Measurements from ENCODE around the gene MAFF.

The MAFF gene

GRCh38 chr22:38244106-38244505 lies 42.3 kb downstream of the MAFF start:
- H3K4me1 ChIP-seq (ENCODE audit: insufficient read depth, low read length, severe bottlenecking): no peaks in the 10 kb centered on the region
- H3K4me2 ChIP-seq (ENCODE audit: low read length): no peak overlapping the region

DNA sequence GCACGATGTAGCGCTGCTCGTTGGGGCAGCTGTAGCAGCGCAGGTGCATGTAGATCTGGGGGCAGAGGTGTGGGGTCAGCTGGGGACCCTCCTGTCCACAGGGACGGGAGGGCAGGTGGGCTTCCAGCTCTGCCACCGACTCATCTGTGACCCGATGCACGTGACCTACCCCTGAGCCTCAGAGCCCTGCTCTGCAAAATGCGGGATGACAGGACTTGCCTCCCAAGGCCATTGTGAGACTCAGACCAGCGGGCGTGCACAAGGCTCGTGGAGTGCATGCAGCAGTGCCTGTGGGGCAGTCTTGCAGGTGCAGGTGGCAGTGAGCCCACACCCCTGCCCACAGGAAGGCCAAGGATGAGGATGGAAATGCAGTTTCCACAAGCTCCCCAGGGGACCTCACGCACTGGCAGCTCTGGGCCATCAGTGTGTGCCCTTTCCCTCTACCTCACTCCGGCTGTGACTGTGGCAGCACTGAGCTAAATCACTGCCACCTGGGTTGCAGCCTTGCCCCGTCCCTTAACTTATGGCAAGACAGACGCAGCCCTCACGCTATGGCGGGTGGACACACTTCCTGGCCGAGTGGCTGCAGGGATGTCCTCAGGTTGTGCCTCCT lies 44.4 kb downstream of the MAFF start:
- Histone ChIP-seq H3K27me3 (ENCODE audit: insufficient read depth, low read length) (no peaks in the 10 kb centered on the region; the same call in 1 of the 2 replicates), H3K27ac (ENCODE audit: low read depth, low read length, poor library complexity, severe bottlenecking) (no peak overlapping the region), H3K79me2 (ENCODE audit: insufficient read depth, low read length) (no peaks in the 10 kb centered on the region), H3K4me3 (ENCODE audit: low read depth, low read length, poor library complexity, severe bottlenecking) (no peak overlapping the region), H3K9ac (ENCODE audit: low read length) (no peak overlapping the region), H4K20me1 (ENCODE audit: insufficient read depth, low read length) (no peaks in the 10 kb centered on the region), H3F3A (ENCODE audit: insufficient read depth, low read length) (no peaks in the 10 kb centered on the region), H3K36me3 (ENCODE audit: insufficient read depth, low read length) (no peaks in the 10 kb centered on the region), H3K9me3 (ENCODE audit: low read length) (peaks cover 7% of the 10 kb centered on the region; the same call in 1 of the 2 replicates), H3K9me2 (ENCODE audit: low read depth, low read length) (no peaks in the 10 kb centered on the region), H3K4me2 (ENCODE audit: low read length) (no peak overlapping the region), H2AFZ (ENCODE audit: low read length) (no peak overlapping the region), H3K4me1 (ENCODE audit: insufficient read depth, low read length, severe bottlenecking) (no peaks in the 10 kb centered on the region)
- TF ChIP-seq EZH2 (IDR thresholded peaks at IDR 0.05; ENCODE audit: borderline replicate concordance, low read length): no peak
- TF ChIP-seq, protein P1, sequence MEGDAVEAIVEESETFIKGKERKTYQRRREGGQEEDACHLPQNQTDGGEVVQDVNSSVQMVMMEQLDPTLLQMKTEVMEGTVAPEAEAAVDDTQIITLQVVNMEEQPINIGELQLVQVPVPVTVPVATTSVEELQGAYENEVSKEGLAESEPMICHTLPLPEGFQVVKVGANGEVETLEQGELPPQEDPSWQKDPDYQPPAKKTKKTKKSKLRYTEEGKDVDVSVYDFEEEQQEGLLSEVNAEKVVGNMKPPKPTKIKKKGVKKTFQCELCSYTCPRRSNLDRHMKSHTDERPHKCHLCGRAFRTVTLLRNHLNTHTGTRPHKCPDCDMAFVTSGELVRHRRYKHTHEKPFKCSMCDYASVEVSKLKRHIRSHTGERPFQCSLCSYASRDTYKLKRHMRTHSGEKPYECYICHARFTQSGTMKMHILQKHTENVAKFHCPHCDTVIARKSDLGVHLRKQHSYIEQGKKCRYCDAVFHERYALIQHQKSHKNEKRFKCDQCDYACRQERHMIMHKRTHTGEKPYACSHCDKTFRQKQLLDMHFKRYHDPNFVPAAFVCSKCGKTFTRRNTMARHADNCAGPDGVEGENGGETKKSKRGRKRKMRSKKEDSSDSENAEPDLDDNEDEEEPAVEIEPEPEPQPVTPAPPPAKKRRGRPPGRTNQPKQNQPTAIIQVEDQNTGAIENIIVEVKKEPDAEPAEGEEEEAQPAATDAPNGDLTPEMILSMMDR (IDR thresholded peaks at IDR 0.05; ENCODE audit: low read length): no peak

More at GRCh38 chr22:38244106-38244505, 42.3 kb downstream of the MAFF start:
- no peaks in the 10 kb centered on the region for H3K36me3 ChIP-seq (ENCODE audit: insufficient read depth, low read length)
- TF ChIP-seq EZH2 (IDR thresholded peaks at IDR 0.05; ENCODE audit: borderline replicate concordance, low read length): no peak
- TF ChIP-seq, protein P1 (IDR thresholded peaks at IDR 0.05; ENCODE audit: low read length): no peak
- H3K9ac ChIP-seq (ENCODE audit: low read length): no peak overlapping the region
- H3K4me3 ChIP-seq (ENCODE audit: low read depth, low read length, poor library complexity, severe bottlenecking): no peak overlapping the region
- H4K20me1 ChIP-seq (ENCODE audit: insufficient read depth, low read length): no peaks in the 10 kb centered on the region
- no peak overlapping the region for H3K27ac ChIP-seq (ENCODE audit: low read depth, low read length, poor library complexity, severe bottlenecking)
- H3K9me3 ChIP-seq (ENCODE audit: low read length): no peaks in the 10 kb centered on the region
- no peaks in the 10 kb centered on the region for H3K79me2 ChIP-seq (ENCODE audit: insufficient read depth, low read length)
- no peaks in the 10 kb centered on the region for H3F3A ChIP-seq (ENCODE audit: insufficient read depth, low read length)
- H2AFZ ChIP-seq (ENCODE audit: low read length): no peak overlapping the region
- H3K27me3 ChIP-seq (ENCODE audit: insufficient read depth, low read length): no peaks in the 10 kb centered on the region; the same call in 1 of the 2 replicates
- no peaks in the 10 kb centered on the region for H3K9me2 ChIP-seq (ENCODE audit: low read depth, low read length)

DNA sequence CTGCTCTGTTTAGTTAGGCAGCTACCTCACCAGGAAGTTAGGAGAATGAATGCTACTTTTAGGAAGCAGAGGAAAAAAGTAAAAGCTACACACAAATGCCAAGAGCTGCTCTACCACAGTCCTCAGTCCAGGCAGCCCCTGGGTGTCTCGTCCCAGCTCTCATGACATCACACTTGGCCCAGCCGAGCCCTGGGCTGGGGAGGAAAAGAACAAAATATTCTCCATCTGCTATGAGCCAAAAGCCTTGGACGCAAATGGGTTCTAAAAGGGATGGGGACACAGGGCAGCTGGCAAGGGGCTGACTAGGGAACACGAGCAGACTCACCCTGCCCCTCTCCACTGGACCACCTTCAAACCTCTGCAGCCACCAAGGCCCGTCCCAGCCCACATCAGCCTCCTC lies 44.9 kb downstream of the MAFF start:
- H3K79me2 ChIP-seq (ENCODE audit: insufficient read depth, low read length): no peaks in the 10 kb centered on the region
- no peaks in the 10 kb centered on the region; the same call in 1 of the 2 replicates for H3K27me3 ChIP-seq (ENCODE audit: insufficient read depth, low read length)
- H3K4me3 ChIP-seq (ENCODE audit: low read depth, low read length, poor library complexity, severe bottlenecking): no peak overlapping the region
- H3K9me3 ChIP-seq (ENCODE audit: low read length): peaks cover 7% of the 10 kb centered on the region; the same call in 1 of the 2 replicates
- H4K20me1 ChIP-seq (ENCODE audit: insufficient read depth, low read length): no peaks in the 10 kb centered on the region
- no peak for TF ChIP-seq EZH2 (IDR thresholded peaks at IDR 0.05; ENCODE audit: borderline replicate concordance, low read length)
- TF ChIP-seq, protein P1 (IDR thresholded peaks at IDR 0.05; ENCODE audit: low read length): no peak
- H3K9me2 ChIP-seq (ENCODE audit: low read depth, low read length): no peaks in the 10 kb centered on the region
- H3K9ac ChIP-seq (ENCODE audit: low read length): no peak overlapping the region
- no peaks in the 10 kb centered on the region for H3K4me1 ChIP-seq (ENCODE audit: insufficient read depth, low read length, severe bottlenecking)
- no peaks in the 10 kb centered on the region for H3F3A ChIP-seq (ENCODE audit: insufficient read depth, low read length)
- no peak overlapping the region for H2AFZ ChIP-seq (ENCODE audit: low read length)
- no peak overlapping the region for H3K27ac ChIP-seq (ENCODE audit: low read depth, low read length, poor library complexity, severe bottlenecking)
- H3K36me3 ChIP-seq (ENCODE audit: insufficient read depth, low read length): no peaks in the 10 kb centered on the region
- no peak overlapping the region for H3K4me2 ChIP-seq (ENCODE audit: low read length)
